ENCODE data around the gene FRG2. TPM values are rescaled to one million over a fixed set of nuclear protein-coding genes. Genes with fewer than 3 reads are reported as not detected.
"Not testable (repeated sequence)": the region's sequence is repeated elsewhere in the genome, so short reads cannot be mapped to it uniquely, and the experiment has no call there.

FRG2 gene
- total RNA-seq, 2 donors from 2014 or later, result not detected

DNA sequence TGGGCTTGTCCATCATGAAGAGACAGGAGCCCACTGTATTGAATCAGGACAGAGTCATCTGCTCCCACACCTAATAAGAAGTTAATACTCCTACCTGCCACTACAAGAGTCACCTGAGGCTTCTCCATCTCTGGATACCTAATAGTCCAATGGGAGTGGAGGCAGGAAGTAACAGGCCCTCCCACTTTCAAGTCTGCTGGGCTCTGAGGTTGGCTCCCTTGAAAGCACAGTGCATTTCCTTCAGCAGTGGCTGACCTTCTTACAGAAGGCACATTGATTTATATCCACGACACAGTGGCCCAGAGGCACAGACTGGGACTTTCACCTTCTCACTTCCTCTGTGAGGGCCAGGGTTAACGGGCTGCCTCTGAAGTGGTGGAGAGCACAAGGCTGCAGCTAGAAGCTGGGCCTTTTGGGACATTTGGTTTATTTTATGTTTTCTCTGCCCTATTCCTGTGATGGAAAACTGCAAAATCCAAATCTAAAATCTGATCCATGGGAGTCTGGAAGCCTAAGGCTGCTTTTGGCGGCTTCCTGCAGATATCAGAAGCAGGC lies 38.1 kb downstream of the FRG2 start:
- H3K9me3 ChIP-seq, result no peaks in the 10 kb centered on the region
- H3K27ac ChIP-seq, result no peak overlapping the region
- H3K27me3 ChIP-seq (replicated peaks; ENCODE audit: insufficient read depth), result no peaks in the 10 kb centered on the region
- H3K4me1 ChIP-seq (replicated peaks), result no peaks in the 10 kb centered on the region
- TF ChIP-seq, protein P1, sequence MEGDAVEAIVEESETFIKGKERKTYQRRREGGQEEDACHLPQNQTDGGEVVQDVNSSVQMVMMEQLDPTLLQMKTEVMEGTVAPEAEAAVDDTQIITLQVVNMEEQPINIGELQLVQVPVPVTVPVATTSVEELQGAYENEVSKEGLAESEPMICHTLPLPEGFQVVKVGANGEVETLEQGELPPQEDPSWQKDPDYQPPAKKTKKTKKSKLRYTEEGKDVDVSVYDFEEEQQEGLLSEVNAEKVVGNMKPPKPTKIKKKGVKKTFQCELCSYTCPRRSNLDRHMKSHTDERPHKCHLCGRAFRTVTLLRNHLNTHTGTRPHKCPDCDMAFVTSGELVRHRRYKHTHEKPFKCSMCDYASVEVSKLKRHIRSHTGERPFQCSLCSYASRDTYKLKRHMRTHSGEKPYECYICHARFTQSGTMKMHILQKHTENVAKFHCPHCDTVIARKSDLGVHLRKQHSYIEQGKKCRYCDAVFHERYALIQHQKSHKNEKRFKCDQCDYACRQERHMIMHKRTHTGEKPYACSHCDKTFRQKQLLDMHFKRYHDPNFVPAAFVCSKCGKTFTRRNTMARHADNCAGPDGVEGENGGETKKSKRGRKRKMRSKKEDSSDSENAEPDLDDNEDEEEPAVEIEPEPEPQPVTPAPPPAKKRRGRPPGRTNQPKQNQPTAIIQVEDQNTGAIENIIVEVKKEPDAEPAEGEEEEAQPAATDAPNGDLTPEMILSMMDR (IDR thresholded peaks at IDR 0.05), result no peak
- TF ChIP-seq POLR2A (IDR thresholded peaks at IDR 0.05), result no peak
- TF ChIP-seq POLR2AphosphoS5 (IDR thresholded peaks at IDR 0.05), result no peak
- intact Hi-C loops (cut with DNase I), result no loop called here
- no peak for DNase-seq (ENCODE audit: low spot score)
- no peak overlapping the region for H3K4me3 ChIP-seq
- WGBS, result 56% methylated on average over 3 of the region's 3 CpGs
- H3K36me3 ChIP-seq, result no peaks in the 10 kb centered on the region

DNA sequence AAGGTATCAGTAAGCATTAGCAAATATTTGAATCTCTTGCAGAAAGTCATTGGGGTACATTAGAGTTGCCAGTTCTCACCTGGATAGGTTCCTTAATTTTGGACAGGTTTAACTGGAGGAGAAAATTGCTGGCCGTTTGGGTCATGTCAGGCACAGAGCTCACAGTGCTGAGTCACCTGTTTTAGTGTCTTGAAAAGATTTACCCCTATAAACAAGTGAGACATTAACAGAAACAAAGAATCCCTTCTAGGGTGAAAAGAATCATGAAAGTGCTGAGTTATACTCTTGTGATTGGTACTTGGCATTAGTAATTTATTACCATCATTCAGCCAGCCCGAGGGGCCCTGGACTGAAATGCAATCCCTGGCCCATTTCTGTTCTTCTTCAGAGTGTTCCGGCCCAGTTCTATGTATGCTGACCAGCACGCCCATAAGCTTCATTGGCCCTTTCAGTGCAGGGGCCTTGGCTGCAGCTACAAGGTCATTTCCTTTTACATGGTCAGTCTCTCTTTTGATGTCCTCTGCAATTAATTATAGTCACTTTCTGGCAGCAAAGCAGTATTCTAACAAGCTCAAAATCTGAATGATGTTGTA lies 41.3 kb downstream of the FRG2 start:
- H3K9me3 ChIP-seq; H3K4me1 ChIP-seq (replicated peaks); H3K36me3 ChIP-seq; H3K27ac ChIP-seq; intact Hi-C loops (cut with DNase I); H3K27me3 ChIP-seq (replicated peaks; ENCODE audit: insufficient read depth); H3K4me3 ChIP-seq; DNase-seq (ENCODE audit: low spot score): not testable (repeated sequence)
- 58% methylated on average over 4 of the region's 4 CpGs for WGBS

DNA sequence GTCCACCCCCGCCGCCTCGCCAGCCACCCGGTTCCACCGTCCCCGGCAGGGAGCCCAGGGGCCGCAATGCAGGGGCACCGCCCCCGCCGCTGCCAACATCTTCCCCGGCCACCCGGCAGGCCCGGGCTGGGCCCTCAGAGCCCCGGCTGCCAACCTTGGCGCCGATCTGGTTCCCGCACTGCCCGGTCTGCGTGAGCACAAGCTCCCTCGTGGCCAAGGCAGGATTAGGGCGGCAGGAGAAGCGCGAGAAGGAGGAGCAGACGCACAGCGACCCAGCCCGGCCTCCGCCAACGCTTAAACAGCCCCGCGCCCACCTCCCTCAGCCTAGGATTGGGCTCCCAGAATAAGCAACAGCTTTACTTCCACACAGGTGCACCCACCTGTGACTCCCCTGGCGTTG lies 42.4 kb downstream of the FRG2 start:
- H3K4me3 ChIP-seq; H3K4me1 ChIP-seq (replicated peaks); H3K9me3 ChIP-seq; DNase-seq (ENCODE audit: low spot score); H3K36me3 ChIP-seq; intact Hi-C loops (cut with DNase I); H3K27me3 ChIP-seq (replicated peaks; ENCODE audit: insufficient read depth); H3K27ac ChIP-seq: not testable (repeated sequence)
- 75% methylated on average over 31 of the region's 31 CpGs for WGBS

DNA sequence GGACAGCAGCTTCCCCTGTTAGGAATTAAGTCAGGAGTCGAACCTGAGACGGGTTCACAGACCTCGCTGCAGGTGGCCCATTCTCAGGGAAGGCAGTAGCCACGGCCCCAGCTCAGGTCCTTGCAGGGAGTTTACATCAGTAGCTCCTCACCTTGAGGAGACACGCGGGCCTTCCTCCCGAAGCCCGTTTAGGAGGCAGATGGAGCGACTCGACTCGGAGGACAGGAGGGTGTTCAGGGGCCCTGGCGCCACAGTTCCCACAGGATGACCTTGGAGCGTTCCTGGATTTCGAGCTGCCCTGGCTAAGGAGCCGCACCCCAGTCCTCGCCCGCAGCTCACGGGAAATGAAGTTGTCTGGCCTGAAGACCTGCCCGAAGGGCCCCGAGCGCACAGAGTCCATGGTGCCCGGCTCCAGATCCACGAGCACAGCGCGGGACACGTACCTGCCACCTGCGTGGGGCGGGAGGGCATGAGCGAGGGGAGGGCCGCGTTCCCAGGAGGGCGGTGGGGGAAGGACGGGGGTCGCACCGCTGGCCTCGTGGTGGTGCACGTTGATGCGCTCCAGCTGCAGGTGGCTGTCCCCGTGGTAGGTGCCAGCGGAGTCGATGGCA lies 43.0 kb downstream of the FRG2 start:
- H3K27ac ChIP-seq; H3K9me3 ChIP-seq; H3K4me1 ChIP-seq (replicated peaks); H3K36me3 ChIP-seq; DNase-seq (ENCODE audit: low spot score); intact Hi-C loops (cut with DNase I); H3K27me3 ChIP-seq (replicated peaks; ENCODE audit: insufficient read depth); H3K4me3 ChIP-seq: not testable (repeated sequence)
- WGBS, result 85% methylated on average over 20 of the region's 41 CpGs

DNA sequence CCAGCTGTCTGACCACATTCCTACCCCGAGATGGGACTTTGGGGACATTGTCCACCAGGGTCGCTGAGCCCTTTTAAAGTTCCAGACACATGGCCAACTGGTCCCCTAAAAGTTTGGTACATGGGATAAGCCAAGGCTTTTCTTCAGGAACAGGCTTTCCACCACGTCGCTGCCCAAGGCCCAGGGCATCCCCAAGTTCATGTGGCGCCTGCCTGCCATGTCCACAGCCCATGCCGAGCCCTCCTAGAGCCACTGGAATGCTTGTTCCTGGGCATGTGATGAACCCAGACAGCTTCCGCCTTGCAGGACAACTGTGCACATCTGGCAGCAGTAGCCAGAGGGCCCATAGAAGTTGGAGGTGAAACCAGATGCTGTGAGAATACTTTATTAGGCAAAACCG lies 45.1 kb downstream of the FRG2 start:
- DNase-seq (ENCODE audit: low spot score), result no peak
- 84% methylated on average over 7 of the region's 8 CpGs for WGBS
- intact Hi-C loops (cut with DNase I), result no loop called here
- H3K4me1 ChIP-seq (replicated peaks), result no peaks in the 10 kb centered on the region
- no peaks in the 10 kb centered on the region for H3K9me3 ChIP-seq
- H3K36me3 ChIP-seq, result no peaks in the 10 kb centered on the region
- H3K27me3 ChIP-seq (replicated peaks; ENCODE audit: insufficient read depth), result no peaks in the 10 kb centered on the region
- no peak overlapping the region for H3K27ac ChIP-seq
- H3K4me3 ChIP-seq, result no peak overlapping the region
- TF ChIP-seq POLR2AphosphoS5 (IDR thresholded peaks at IDR 0.05) (no peak), POLR2A (IDR thresholded peaks at IDR 0.05) (no peak)
- TF ChIP-seq, protein P1 (IDR thresholded peaks at IDR 0.05), result no peak

DNA sequence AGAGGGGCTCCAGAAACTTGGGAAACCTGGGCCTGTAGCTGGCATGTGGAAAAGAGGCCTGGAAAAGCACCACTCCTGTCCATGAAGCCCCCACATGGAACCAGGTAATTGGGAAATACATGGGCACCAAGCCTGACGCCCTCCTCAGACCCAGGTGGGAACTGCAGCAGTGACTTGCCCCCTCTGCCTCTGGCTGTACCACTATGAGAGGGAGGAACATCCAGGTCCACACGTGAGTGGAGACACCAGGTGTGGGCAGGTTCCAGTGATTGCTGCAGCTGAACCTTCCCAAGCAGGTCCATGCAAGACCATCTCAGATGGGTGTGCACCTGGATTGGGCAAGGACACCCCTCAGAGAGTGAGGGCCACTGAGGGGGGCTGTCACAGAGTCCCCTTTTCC lies 46.8 kb downstream of the FRG2 start:
- H3K36me3 ChIP-seq; H3K9me3 ChIP-seq; H3K27ac ChIP-seq; H3K27me3 ChIP-seq (replicated peaks; ENCODE audit: insufficient read depth); DNase-seq (ENCODE audit: low spot score); H3K4me3 ChIP-seq; intact Hi-C loops (cut with DNase I); H3K4me1 ChIP-seq (replicated peaks): not testable (repeated sequence)
- WGBS, result 73% methylated on average over 1 of the region's 2 CpGs
